Measurements from ENCODE around the gene CAMK2G.

- TF ChIP-seq OSR1 (CRISPR knock-in tag; IDR thresholded peaks at IDR 0.05): no peak
- TF ChIP-seq ZNF70 (CRISPR knock-in tag; IDR thresholded peaks at IDR 0.05): no peak
- TF ChIP-seq PATZ1 (CRISPR knock-in tag; IDR thresholded peaks at IDR 0.05; ENCODE audit: borderline replicate concordance): no peak
- no peak for TF ChIP-seq TSHZ2 (CRISPR knock-in tag; IDR thresholded peaks at IDR 0.05)
- no peak for TF ChIP-seq RARB (CRISPR knock-in tag; IDR thresholded peaks at IDR 0.05)
- TF ChIP-seq ZNF565 (CRISPR knock-in tag; conservative IDR thresholded peaks at IDR 0.05; ENCODE audit: low read depth): no peak
- TF ChIP-seq POU6F1 (CRISPR knock-in tag; IDR thresholded peaks at IDR 0.05; ENCODE audit: borderline replicate concordance, low read depth): no peak
- TF ChIP-seq ZNF8 (CRISPR knock-in tag; IDR thresholded peaks at IDR 0.05): no peak
Measured at GRCh38 chr10:73858013-73858708, 16.2 kb downstream of the CAMK2G start.
